GM12878 (cell line): Measurements from ENCODE around the gene DIPK1A. TPM values are rescaled to one million over a fixed set of nuclear protein-coding genes. Genes with fewer than 3 reads are reported as not detected.

Source experiments
- ATAC-seq: fragments of 200-7000 bp; cut with Tn5 transposase; 3 replicates; pipeline ENCODE4 v1.9.1; 2020; ENCODE audit warnings: mild to moderate bottlenecking, moderate library complexity
- BruUV-seq: library from RNA; stranded (reverse); fragments of 400-500 nt; replicated peaks from 2 replicates; lab custom pipeline; 2021; lab: Mats Ljungman, UMichigan
- CTCF ChIA-PET: fragments of 300-600 bp; sonication (Branson Sonifier 250); formaldehyde crosslinking; extraction: SDS; loops from one replicate; lab custom pipeline; 2021; ENCODE audit warnings: inconsistent platforms; lab: Yijun Ruan, JAX
- POLR2A ChIA-PET: fragments of 350-600 bp; formaldehyde crosslinking; extraction: SDS; loops from one replicate; lab custom pipeline; 2021; ENCODE audit warnings: inconsistent platforms; lab: Charles Lee
- RAD21 ChIA-PET: fragments of 300-600 bp; sonication (Branson Sonifier 250); formaldehyde crosslinking; loops from one replicate; lab custom pipeline; 2023; ENCODE audit warnings: antibody characterized with exemption; ENCODE audit not compliant: unreplicated experiment; lab: Charles Lee
- SMC1A ChIA-PET: fragments of 300-600 bp; sonication (Branson Sonifier 250); formaldehyde crosslinking; loops from one replicate; lab custom pipeline; 2023; ENCODE audit not compliant: unreplicated experiment, uncharacterized antibody; lab: Charles Lee
- DNase-seq: peaks from one replicate; pipeline ENCODE4 v3.0.0-alpha.2; 2011; ENCODE audit warnings: low read depth, low spot score
- FAIRE-seq: peaks from 3 replicates; lab custom pipeline; 2011; peaks lifted over from hg19 to GRCh38; lab: Jason Lieb, UNC
- H2AFZ ChIP-seq: 2 replicates; pipeline ENCODE4 v1.6.0; 2011; ENCODE audit warnings: low read depth, low read length, control low read depth; ENCODE audit not compliant: control insufficient read depth
- H3K27ac ChIP-seq: 2 replicates; pipeline ENCODE4 v1.5.1; 2011; ENCODE audit warnings: control low read depth; ENCODE audit not compliant: control insufficient read depth, insufficient read depth
- H3K27me3 ChIP-seq, 2 experiments: replicated peaks in 1 of 2; 2 replicates each; pipeline versions ENCODE4 v1.6.0 to v1.6.1; 2011; ENCODE audit warnings: low read length in 1 of 2; ENCODE audit not compliant: control insufficient read depth in 2 of 2, insufficient read depth in 2 of 2
- H3K36me3 ChIP-seq, 2 experiments: 2 replicates each; pipeline ENCODE4 v1.5.1; 2011; ENCODE audit warnings: low read length in 1 of 2; ENCODE audit not compliant: control insufficient read depth in 2 of 2, insufficient read depth in 2 of 2
- H3K4me1 ChIP-seq: 2 replicates; pipeline ENCODE4 v1.6.1; 2011; ENCODE audit warnings: mild to moderate bottlenecking, low read length, moderate library complexity, mixed read lengths; ENCODE audit not compliant: control insufficient read depth, insufficient read depth
- H3K4me2 ChIP-seq: 2 replicates; pipeline ENCODE4 v1.6.0; 2011; ENCODE audit warnings: control low read depth; ENCODE audit not compliant: control insufficient read depth, insufficient read depth
- H3K4me3 ChIP-seq: fragments of 200-600 bp; sonication (generic); 2 replicates; pipeline ENCODE4 v1.5.1; 2016
- H3K79me2 ChIP-seq: 2 replicates; pipeline ENCODE4 v1.6.0; 2011; ENCODE audit warnings: low read length; ENCODE audit not compliant: control insufficient read depth, insufficient read depth
- H3K9ac ChIP-seq: 2 replicates; pipeline ENCODE4 v1.8.0; 2011; ENCODE audit warnings: low read length, control low read depth, mixed read lengths; ENCODE audit not compliant: control insufficient read depth, insufficient read depth
- H3K9me3 ChIP-seq: replicated peaks from 3 replicates; pipeline ENCODE4 v1.5.1; 2011; ENCODE audit warnings: mild to moderate bottlenecking, low read length; ENCODE audit not compliant: control insufficient read depth, insufficient read depth
- H4K20me1 ChIP-seq: 2 replicates; pipeline ENCODE4 v1.6.0; 2011; ENCODE audit not compliant: control insufficient read depth, insufficient read depth
- FOXM1 ChIP-seq: IDR thresholded peaks from 2 replicates; pipeline ENCODE4 v1.6.1; 2012; ENCODE audit warnings: low read depth, mild to moderate bottlenecking, inconsistent platforms, low read length, moderate library complexity
- RELB ChIP-seq: fragments of 450-650 bp; IDR thresholded peaks from 2 replicates; pipeline ENCODE4 v1.6.1; 2017; ENCODE audit warnings: low read depth, mild to moderate bottlenecking, moderate library complexity
- ZBTB4 ChIP-seq: fragments of 450-650 bp; formaldehyde crosslinking; IDR thresholded peaks from 2 replicates; pipeline ENCODE4 v1.4.0; 2022; ENCODE audit warnings: mild to moderate bottlenecking, moderate library complexity
- WGBS: methylation state at CpG from one replicate; pipeline ENCODE4 v1.1.6; 2016; ENCODE audit warnings: low lambda C conversion rate; ENCODE audit not compliant: insufficient replicate concordance, insufficient coverage; ENCODE audit errors: missing lambda C conversion rate; 5-methylcytosine and 5-hydroxymethylcytosine counted together
- in situ Hi-C: fragments of 300-500 bp; cut with MboI; formaldehyde crosslinking; loops from 9 replicates; pipeline ENCODE4 v1.14.3; 2018; ENCODE audit warnings: mixed read lengths
- intact Hi-C: fragments of 100-400 bp; cut with micrococcal nuclease; formaldehyde crosslinking; loops from one replicate; pipeline ENCODE4 v1.14.2; 2022; ENCODE audit not compliant: unreplicated experiment
- polyA plus RNA-seq, 11 experiments: library from polyadenylated mRNA; depleted of rRNA in 4 of 11; unstranded in 6 of 11; stranded (reverse) in 5 of 11; fragments of >200 nt; fragmentation: Nextera tagmentation in 4 of 11; fragmentation: Illumina TruSeq in 1 of 11; extraction: Ambion mirVana in 4 of 11; extraction: Trizol in 1 of 11; gene quantifications; 1 replicate in 1 of 11; 2 replicates in 10 of 11; pipeline versions ENCODE4 v1.2.1 to v1.2.3, GENCODE V29; 2011 to 2016; ENCODE audit warnings: inconsistent platforms in 2 of 11, missing spikeins in 2 of 11, low read depth in 1 of 11
- total RNA-seq, 4 experiments: library from RNA; depleted of rRNA in 3 of 4; stranded (reverse); fragments of >200 nt in 3 of 4; fragmentation: Illumina TruSeq in 1 of 4; extraction: Trizol in 1 of 4; gene quantifications; 2 replicates each; pipeline versions ENCODE4 v1.2.1 to v1.2.3, GENCODE V29; 2013 to 2021

The DIPK1A gene
- total and polyA plus RNA-seq, 10 of the 15 experiments (the other 5 are each of a cell fraction or from before 2014, with no cell fraction given) = 4.9 to 15.0 (median 9.7) TPM

GRCh38 chr1:92816732-92817131, 144.5 kb downstream of the DIPK1A start:
- Histone ChIP-seq H3K4me1 (no peaks in the 10 kb centered on the region), H3K9me3 (no peaks in the 10 kb centered on the region), H3K79me2 (no peaks in the 10 kb centered on the region), H3K4me3 (no peak overlapping the region), H3K9ac (no peak overlapping the region), H4K20me1 (no peaks in the 10 kb centered on the region)
- FAIRE-seq = no peak
- in situ Hi-C loops = loop anchor here (5.0 kb wide), 1 partner anchor 69 kb away; no protein-coding TSS in a partner anchor
- SMC1A ChIA-PET = interaction anchor here (0.6 to 5.1 kb wide), 4 partner anchors 12 to 68 kb away, joined by 3 to 56 read pairs (median 4); no protein-coding TSS in a partner anchor
- TF ChIP-seq RELB (no peak), FOXM1 (no peak), ZBTB4 (CRISPR knock-in tag) (no peak)
- TF ChIP-seq, all 136 proteins: peak for 0
- BruUV-seq = no TSS peak
- ChIA-PET RAD21 (interaction anchor here (0.8 to 4.8 kb wide), 2 partner anchors 48 to 68 kb away, joined by 3 to 65 read pairs; no protein-coding TSS in a partner anchor), CTCF (interaction anchor here (0.9 to 7.6 kb wide), 9 partner anchors 15 to 820 kb away, joined by 3 to 178 read pairs (median 4); partner anchors contain the start of gene RPL5), POLR2A (no interaction called here)
- 20% methylated on average over 2 of the region's 2 CpGs for WGBS
- H3K36me3 ChIP-seq = no peaks in the 10 kb centered on the region
- no peak overlapping the region for H2AFZ ChIP-seq
- H3K4me2 ChIP-seq = no peak overlapping the region
- ATAC-seq = no peak
- intact Hi-C loops = loop anchor here (5.0 to 10.0 kb wide), 2 partner anchors 502 to 819 kb away; no protein-coding TSS in a partner anchor
- no peak overlapping the region for H3K27ac ChIP-seq
- DNase-seq = no peak
- H3K27me3 ChIP-seq = no peaks in the 10 kb centered on the region
